Measurements from ENCODE around the gene TEX29.

TEX29 gene

DNA sequence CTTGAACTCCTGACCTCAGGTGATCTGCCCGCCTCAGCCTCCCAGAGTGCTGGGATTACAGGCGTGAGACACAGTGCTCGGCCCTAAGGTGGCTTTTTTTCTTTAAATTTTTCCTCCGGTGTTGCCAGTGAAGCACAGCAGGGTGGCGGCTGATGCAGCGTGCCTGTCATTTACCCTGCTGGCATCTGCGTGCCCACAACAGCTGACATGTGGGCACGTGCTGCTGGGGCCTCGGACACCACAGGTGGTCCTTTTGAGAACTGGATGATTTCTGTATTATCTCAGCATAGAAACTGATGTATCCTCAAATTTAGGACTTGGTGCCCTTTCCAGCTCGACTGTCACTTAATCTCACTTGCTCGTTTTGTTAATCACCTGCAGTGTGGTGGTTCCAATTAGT lies 31.2 kb upstream of the TEX29 start:
- DNase-seq, result no peak

DNA sequence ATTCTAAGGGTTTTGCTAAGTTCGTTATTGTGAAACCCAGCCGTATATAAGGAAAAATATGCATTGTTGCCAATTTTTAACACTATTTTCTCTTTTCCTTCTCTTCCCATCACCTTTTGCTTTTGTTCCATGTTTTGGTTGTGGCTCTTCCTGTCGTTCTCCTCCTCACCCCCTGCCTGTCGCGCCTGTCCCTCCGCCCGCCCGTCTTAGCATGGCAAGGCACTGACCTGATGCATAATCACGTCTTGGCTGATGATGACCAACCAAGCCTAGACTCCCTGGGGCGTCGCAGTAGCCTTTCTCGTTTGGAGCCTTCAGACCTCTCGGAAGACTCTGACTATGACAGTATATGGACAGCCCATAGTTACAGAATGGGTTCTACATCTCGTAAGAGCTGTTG lies 28.5 kb upstream of the TEX29 start:
- no peak for DNase-seq

DNA sequence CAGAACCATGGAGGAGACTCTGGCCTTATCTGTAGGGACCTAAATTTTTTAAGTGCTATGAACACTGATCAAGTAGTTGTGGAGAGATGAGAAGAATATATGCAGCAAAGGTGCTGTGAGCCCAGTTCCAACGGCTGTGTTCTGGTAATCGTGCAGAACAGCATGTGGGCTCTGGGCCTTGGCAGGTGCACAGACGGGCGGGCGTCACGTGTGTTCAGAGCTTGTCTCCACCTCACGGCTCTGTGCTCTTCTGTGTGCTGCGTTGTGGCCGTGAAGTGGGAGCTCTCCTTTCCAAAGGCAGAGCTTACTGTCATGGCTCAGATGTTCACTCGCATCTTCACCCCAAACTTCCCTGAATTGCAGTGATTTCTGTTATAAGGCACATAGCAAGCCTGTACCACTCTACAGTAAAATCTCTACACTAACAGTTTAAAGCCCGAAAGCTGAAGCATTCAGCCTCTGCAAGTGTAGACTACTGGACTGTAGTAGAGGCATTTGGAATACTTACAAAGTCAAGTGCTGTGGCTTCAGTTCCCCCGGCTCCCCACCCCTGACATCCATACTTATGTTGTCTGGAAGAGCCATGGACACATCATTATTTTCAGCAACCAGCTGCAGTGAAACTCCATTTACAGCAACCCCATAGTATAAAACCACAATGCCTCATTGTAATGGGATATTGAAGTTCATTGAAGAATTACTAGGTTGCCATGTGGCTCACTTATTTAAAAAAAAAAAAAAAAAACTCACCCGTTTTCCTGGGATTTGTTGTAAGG lies 27.5 kb upstream of the TEX29 start:
- peak in 1 of 56 donors; percentile 20 for DNase-seq

DNA sequence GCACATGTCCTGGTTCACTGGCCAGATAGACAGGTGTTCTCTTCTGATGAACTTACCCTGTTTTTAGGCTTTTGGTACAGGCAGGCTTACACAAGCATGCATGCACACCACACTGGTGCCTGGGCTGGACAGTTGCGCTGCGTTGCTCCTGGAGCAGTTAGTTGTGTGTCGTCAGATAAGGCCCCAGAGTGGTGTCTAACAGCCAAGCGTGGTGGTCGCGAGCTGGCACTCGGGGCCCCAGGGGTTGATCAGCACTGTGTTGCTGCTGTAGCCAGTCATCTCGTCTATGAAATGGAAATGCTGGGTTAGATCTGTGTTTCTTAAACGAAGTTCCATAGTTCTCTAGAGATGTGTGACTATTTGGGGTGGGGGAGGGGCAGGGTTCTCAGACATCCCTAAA lies 24.6 kb upstream of the TEX29 start:
- no peak for DNase-seq

DNA sequence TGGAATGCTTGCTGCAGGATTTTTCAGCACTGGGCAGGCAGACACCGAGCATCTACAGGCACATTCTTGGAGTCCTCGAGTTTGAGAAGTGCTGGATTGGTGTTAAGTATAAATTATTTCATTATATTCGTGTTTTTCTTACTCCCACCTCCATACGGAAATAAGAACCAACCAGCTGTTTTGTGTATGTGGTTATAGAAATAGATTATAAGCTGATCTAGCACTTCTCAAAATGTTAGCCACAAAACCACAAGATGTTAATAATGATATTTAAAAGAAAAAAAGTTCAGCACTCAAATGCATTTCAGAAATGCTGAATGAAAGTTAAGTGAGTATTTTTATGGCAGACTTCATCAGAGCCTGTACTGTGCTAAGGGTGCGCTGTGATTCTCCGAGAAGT lies 24.0 kb upstream of the TEX29 start:
- no peak for DNase-seq

DNA sequence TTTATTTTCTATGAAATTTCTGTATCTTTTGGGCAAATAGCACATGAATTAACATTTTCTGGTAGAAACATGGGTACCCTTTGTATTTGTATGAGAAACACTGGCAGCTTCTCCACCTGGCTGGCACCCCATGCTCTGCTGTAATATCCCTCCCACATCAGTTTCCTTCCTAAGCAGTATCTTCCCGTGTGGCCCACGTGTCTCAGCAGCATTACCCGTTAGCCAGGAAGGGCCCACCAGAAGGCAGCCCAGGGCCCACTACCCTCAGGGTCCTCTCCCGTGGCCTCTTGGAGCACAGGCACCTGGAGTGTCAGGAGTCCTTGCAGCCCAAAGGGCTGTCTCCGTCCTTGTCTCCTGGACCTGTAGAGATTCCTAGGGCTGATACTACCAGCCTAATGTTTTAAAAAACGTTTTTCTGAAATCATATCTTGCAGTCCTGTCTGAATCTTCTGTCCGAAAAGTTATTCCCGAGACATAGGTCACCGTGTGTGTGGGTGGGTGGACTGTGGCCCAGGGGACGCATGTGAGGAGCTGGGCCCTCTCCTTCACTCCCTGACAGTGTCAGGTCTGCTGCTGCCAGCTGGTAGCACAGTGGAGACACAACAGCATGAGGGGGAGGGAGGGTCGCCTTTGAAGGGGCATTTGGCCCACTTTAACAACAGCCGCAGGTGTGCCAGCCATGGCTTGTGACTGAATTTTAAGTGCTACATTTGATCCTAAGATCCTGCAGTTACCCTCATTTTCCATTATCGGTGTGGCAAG lies 22.0 kb upstream of the TEX29 start:
- DNase-seq, result no peak

DNA sequence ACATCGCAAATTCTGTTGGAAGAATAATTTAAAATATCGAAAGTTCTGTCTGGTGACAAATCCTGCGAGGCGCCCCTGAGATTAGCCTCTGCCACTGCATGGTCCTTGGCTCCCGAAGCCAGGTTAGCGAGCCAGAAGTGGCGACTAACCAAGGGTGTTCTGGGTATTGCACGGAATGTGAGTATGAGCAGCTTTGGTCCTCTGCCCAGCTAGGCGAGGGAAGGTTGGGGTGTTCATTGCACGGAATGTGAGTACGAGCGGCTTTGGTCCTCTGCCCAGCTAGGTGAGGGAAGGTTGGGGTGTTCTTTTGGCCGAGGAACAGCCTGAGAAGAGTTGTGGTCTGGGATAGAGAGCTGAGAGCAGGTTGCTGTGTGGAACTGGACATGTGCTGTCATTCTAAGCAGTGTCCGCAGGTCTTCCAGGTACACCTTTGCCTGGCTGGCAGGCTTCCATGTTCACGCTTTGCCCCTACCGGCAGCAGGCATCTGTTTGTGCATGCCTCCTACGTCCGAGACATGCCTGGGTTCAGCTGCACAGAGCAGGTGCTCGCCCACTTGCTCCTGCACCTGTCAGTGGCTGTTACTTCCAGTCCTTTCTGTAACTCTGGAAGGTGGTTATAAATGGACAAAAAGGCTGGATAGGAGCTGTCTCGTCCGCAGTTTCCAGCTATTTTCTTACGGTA lies 18.3 kb upstream of the TEX29 start:
- DNase-seq, result peak in 3 of 56 donors; percentile 15 to 19 (median 19)

DNA sequence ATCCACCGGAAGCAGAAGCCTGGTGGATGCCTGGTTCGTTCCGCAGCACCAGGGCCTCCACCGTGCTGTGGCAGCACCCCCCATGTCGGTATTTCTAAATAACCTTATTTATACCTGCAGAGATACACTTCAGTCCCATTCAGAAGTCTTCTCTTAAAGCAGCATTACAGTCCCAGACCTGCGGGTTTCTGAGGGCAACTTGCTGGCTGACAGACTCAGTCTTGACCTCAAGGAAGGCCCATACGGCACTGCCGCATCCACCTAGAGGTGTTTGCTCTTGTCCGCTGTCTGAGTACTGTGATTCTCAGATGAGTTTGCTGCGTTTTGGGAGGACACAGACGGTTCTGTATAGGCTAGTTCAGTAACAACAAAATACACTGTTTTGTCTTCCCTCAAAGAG lies 16.9 kb upstream of the TEX29 start:
- DNase-seq, result no peak

DNA sequence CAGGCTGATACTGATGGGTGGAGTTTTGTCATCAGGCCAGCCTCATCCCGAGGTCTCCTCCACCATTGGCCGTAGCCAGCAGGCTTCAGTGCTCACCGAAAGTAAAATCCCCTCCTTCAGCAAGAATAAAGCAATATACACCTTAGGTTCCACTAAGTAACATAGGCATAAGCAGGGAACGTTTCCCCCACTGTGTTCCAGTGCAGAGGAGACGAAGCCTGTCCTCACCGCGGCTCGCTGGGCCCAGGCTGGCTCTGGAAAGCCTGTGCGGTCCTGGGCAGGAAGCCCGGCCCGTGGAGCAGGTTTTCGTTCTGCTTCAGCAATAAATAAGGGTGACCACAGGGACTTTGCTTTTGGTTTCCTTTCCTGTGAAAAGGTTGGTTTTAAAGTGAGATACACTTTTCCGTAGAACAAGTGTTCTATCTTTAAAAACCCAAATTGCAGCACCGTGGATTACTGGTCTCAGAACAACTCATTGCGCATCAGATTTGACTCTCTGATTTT lies 16.3 kb upstream of the TEX29 start:
- DNase-seq, result no peak

DNA sequence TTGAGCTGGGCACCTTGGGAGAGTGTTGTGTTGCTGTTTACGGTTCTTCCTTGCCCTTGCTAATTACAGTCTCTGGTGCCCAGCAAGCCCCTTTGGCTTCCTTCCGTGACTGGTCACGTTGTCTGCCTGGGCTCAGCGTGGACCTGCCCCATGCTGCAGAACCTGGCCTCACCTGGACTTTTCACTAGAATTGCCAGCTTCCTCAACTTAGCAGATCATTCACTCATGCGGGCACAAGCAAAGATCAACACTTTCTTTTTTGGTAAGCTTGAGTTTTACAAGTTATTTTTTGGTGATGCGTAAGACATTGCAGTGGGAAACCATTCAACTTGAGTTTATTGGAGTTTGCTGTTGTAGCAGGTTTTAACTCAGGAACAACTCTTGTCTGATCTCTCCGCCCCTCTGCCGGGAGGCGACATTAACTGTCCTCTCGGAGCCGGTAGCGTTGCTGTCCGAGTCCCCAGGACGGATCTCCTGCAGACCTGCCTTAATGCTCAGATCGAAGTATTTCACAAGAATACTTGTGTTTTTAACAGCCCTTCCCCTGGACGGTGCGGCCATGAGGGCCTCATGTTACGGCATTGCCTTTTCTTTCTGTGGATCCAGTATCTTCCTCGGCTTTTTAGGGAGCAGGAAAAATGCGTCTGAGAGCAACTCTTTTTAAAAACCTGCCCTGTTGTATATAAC lies 15.7 kb upstream of the TEX29 start:
- no peak for DNase-seq

DNA sequence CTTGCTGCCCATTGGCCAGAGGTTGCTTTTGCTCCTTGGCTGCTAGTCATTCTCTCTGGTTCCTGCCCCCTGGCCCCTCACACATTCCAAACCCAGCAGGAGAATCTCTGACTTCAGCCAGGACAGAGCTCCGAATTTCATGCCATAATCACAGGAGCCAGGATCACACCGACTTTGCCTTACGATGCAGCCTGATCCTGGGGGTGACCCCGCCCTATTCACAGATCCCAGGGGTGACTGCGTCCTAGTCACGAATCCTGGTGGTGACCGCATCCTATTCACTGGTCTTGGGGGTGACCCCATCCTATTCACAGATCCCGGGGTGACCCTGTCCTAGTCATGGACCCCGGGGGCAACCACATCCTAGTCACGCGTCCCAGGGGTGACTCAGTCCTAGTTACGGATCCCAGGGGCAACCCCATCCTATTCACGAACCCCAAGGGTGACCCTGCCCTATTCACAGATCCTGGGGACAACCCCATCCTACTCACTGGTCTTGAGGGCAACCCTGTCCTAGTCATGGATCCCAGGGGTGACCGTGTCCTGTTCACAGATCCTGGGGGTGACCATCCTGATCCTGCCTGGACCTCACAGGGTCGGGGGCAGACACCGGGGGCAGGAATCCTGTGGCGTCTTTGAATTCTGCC lies 7.4 kb upstream of the TEX29 start:
- DNase-seq, result no peak

DNA sequence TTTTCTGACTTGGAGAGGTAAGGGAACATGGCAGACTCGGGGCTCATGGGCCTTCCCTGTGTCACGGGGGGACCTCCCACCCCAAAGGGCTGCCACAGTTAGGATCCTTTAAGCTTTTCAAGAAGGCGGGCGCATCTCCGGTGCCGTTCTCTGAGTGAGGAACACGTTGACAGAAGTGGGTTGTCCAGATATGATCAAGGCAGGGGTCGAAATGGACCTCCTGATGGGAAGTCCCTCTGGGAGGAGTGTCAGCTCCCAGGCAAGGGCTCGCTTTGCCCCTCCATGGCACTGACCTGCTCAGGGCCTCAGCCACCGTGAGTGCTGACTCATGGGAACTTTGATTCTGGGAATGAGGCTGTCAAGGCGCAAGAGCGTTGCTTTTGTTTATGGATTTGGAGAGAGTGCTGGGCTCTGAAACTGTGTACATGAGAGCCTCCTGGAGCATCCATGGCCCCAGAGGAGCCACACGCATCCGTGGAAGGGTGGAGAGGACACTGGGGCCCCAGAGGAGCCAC lies 6.5 kb upstream of the TEX29 start:
- no peak for DNase-seq

DNA sequence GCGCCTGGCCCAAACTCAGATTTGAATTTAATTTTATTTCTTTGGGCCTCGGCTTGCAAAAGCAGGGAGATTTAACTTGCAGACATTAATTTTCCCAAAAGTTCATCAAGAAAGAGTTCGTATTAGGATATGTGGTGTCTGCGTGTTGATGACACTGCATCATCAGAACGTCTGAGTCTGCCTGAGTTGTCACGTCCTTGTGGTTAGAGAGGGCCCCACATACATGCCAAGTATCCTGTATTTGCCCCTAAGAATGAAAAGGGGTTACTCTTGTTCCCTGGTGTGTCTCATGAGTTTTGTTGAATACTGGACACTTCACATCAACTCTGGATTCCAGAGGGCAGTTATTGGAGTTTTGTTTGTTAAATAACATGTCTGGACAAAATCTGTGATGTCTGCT lies 5.6 kb upstream of the TEX29 start:
- DNase-seq, result no peak

DNA sequence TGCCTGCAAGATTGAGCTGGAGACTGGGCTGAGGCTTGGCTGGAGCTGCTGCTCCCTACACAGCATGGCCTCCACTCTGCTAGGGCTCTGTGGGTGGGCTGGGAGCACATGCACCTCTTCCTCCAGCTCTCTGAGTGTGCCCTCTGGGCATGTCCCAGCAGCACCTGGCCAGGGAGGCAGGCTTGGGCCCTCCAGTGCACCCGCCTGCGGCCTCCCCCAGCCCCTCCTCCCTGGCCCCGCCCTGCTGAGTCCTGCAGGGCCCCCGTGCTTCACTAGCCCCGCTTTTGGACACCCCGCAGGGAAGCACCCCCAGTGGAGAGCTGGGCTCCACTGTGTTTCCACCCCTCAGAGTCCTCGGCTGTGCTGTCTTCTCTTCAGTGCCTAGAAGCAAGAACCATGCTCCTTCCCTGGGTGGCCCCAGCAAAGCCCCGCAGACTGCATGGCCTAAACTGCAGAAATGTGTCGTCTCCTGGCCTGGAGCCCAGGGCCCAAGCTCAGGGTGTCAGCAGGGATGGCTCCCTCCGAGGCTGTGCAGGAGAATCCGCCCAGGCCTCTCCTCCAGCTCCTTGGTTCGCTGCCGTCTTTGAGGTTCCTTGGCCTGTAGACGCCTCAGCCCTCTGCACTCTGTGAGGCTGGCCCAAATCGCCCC lies 5.0 kb upstream of the TEX29 start:
- no peak for DNase-seq

DNA sequence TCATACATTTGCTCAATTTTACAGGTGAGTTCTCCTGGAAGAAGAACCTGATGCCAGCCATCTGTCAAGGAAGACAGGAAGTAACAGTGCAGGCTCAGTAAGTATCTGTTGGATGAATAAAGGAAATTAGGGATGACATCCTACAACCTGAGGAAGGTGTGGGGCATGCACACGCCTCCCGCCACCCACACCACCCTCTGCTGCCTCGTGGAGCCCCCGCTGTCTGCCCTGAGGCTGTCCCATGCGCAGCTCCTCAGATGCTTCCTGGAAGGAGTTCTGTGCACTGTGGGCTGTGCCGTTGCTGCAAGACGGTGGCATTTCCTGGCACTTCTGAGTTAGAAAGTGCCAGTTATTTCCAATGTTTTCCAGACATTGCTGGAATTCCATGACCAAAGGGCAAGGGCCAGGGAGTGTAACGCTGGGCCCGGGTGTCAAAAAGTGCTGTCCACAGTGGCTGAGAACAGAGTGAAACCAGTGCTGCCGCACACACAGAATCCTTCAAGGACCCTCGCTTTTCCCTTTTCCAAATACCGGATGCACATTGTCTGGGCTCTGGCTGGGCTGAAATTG lies 4.2 kb upstream of the TEX29 start:
- DNase-seq, result no peak

DNA sequence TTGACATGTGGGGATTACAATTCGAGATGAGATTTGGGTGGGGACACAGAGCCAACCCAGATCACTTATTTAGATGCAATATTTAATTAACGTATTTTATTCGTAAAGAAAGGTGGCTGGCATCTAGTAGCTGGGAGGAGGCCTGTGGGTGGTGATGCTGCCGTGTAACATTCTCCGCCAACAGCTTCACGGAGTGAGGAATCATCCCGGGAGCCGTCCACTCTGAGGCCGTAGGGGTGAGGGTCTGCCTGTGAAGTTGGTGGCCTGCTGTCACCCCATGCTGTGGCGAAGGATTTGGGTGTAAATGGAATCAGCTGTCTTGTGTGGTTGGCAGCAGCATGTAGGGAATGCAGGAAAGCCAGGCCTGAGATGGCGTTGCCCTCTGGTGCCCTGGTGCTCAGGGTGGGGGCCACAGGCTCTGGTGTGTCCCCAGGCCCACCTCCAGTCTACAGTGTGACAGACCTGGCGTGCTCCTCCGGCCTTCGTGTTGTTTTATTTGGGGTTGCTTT lies 3.3 kb upstream of the TEX29 start:
- no peak for DNase-seq

DNA sequence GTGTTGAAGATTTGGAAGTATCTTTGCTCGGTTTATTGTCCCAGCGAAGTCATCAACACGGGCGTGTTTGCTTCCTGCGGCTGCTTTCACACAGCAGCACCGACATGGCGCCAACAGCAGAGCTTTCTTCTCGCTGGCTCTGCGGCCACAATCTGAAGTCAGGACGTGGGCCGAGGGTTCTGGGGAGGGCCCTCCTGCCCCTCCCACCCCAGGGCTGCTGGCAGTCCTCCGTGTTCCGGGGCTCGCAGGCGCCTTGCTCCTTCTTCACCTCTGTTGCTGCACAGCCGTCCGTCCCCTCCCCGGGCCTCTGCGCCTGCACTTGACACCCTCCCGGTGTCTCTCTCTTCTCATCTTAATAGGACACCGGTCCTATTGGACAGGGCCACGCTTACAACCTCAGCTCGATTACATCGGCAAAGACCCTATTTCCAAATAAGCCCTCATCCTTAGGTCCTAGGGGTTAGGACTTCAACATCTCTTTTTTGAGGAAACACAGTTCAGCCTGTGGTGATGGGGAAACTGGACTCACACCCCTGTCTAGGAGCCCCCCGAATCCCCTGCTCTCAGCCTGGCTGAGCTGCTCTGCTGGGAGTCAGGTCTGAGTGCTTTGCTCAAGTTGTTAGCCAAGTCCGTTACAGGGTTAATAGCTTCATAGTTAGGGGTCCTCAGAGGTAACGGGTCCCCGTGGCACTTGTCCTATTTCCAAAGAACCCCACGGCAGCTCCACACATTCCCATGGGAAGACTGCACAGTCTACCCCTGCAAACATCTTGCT lies 2.7 kb upstream of the TEX29 start:
- DNase-seq, result no peak

DNA sequence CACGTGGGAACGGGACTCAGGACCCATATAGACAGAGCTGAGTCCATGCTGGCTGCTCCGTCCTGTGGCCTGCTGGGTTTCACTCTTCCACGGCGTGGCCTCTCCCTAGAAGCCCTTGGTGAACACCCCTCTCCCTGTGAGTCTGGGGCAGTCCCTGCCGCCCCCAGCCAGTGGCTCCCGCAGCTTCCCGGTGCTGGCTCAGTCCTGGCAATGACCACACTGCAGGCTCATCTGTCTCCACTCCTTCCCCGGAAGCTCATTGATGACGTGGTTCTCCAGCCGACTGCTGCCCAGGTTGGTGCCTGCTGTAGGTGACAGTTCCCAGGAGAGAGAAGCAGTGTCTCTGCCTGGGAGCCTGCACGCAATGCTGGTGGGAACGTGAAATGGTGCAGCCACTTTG lies 2.1 kb upstream of the TEX29 start:
- DNase-seq, result no peak

DNA sequence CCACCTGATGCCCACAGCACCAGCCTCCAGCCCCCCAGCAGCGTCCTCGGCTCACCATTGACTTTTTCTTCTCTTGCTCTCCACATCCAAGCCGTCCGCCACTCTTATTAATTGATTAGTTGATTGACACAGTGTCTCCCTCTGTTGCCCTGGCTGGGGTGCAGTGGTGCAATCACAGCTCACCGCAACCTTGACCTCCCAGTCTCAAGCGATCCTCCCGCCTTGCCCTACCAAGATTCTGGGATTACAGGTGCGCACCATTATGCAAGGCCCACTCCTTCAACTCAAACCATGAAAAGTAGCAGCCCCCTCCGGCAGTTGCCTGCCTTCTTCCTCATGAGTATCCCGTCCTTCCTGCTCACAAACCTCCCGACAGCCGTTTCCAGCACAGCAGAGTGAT lies 921 bp upstream of the TEX29 start:
- no peak for DNase-seq

Data from nucleus accumbens (tissue), 56 donors.